ENCODE results near the gene KLHL6.
A peak's percentile ranks its signal among the peaks of the same experiment; 100 is the strongest.
"Not testable (repeated sequence)": the region's sequence is repeated elsewhere in the genome, so short reads cannot be mapped to it uniquely, and the experiment has no call there.

The KLHL6 gene

DNA sequence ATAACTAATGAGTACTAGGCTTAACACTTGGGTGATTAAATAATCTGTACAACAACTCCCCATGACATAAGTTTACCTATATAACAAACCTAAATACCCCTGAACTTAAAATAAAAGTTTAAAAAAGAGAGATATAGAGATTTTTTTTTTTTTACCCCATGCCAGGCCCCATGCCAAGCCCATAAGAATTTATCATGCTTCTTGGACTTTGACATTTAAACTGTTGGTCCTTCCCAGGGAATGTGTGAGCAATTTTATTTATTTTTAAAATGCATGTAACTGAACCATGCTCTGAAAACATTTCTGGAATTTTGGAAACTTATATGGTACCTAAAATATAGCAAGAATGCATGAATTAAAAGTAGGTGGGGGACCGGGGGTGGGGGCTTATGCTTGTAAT lies 26.3 kb downstream of the KLHL6 start:
- no peak for DNase-seq

DNA sequence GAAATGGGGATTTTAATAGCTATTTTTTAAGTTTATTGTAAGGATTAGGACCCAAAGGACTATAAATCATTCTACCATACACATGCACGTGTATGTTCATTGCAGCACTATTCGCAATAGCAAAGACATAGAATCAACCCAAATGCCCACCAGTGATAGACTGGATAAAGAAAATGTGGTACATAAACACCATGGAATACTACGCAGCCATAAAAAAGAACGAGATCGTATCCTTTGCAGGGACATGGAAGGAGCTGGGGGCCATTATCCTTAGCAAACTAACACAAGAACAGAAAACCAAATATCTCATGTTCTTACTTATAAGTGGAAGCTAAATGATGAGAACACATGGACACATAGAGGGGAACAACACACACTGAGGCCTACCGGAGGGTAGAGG lies 26.7 kb downstream of the KLHL6 start:
- DNase-seq, result not testable (repeated sequence)

DNA sequence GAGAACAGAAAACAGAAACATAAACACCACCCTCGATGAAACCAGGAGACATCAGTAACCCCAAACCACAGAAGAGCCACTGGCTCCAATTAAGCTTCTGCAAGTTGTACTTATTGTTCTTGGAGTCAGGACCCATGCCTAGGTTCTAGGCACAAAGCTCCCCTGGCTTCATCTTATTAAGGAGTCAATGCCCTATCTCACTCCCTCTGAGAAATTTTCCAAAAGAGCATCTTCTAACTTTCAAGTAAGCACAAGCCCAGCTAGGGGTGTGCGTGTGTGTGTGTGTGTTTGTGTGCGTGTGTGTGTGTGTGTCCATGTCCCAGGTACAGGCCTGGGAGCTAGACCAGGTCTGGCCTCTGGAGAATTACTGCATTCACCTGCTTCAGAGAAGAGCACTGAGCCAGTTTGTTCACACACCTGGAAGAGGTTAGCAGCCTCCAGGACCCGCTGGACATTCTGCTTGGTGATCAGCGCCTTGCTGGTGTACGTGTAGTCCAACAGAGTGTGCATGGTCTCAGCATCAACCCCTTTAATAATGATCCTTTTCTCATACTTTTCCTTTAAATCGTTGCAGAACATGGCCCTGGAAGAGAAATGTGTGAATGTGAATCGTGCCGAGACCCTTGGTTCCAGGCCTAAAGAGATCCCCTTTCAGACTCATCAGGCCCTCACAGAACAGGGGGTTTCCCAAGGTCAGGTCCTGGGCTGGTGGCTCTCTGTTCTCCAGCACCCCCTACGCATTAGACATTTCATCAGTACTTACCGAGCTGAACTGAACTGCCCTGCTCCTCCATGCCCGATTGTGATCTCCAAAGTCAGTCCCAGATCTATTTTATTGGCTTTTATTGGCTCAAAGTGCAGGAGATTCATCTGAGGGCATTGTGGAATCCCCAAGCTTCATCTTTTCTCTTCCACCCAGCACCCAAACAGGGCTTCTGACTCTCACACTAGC lies 27.8 kb downstream of the KLHL6 start:
- DNase-seq, result peak; percentile 41

DNA sequence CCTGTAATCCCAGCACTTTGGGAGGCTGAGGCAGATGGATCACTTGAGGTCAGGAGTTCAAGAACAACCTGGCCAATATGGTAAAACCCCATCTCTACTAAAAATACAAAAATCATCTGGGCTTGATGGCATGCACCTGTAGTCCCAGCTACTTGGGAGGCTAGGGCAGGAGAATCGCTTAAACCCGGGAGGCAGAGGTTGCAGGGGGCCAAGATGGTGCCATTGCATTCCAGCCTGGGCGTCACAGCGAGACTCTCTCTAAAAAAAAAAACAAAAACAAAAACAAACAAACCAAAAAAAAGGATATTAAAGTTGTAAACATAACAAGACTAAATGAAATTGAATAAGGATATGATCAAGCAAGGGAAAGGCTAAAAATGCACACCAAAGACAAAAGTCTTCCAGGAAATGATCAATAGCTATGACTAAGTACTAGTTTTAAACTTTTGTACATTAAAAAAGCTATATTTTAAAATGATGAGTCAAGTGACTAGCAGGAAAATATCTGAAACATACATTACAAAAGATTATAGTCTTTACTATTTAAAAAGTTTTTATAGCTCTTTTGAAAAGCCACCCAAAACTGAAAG lies 28.6 kb downstream of the KLHL6 start:
- no peak for DNase-seq

- no peak for DNase-seq
Observed at GRCh38 chr3:183524476-183524875, 31.0 kb downstream of the KLHL6 start.

GRCh38 chr3:183520741-183521556 lies 34.6 kb downstream of the KLHL6 start:
- DNase-seq, result not testable (repeated sequence)

DNA sequence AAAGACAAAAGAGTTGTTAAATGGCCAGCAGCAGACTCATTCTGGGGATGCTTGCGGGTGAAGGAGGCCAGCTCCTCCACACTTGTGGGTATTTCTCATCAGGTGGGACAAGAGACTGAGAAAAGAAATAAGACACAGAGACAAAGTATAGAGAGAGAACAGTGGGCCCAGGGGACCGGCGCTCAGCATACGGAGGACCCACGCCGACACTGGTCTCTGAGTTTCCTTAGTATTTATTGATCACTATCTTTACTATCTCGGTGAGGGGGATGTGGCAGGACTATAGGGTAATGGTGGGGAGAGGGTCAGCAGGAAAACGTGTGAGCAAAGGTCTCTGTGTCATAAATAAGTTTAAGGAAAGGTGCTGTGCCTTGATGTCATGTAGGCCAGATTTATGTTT lies 35.2 kb downstream of the KLHL6 start:
- not testable (repeated sequence) for DNase-seq

- DNase-seq, result no peak
Observed at GRCh38 chr3:183519891-183520290, 35.6 kb downstream of the KLHL6 start.

DNA sequence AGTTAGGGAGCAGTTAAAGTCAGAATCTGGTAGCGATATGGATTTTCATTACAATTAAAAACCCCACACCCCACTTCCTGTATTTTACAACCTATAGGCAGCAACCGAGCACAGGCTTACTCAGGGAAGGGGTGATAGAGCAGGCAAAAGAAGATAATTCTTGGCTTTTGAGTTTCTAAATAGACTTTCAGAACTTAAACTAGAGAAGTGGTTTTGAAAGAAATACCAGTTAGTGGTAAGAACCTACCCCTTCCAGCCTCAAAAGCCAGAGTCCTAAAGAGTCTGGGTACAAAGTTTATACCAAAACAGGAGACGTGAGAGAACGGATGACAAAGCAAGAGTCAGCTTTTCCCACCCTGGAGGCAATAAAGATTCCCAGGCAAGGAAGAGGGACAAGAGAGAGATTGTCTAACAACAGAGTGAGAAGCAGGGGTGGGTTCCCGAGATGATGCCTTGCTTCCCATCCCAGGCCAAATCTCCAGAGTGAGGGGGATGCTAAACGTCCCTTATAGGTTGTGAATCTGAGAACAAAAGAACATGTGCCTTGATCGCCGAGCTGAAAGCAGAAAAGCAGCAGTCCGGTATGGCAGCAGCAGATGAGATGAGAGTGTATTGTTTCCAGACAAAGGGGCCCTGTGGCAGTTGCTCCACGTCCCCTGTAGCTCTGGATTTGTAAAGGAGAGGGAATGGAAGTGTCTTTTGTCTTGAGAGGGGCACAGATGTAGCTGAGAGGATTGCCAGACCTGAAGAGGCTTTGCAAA lies 36.8 kb downstream of the KLHL6 start:
- DNase-seq, result no peak

DNA sequence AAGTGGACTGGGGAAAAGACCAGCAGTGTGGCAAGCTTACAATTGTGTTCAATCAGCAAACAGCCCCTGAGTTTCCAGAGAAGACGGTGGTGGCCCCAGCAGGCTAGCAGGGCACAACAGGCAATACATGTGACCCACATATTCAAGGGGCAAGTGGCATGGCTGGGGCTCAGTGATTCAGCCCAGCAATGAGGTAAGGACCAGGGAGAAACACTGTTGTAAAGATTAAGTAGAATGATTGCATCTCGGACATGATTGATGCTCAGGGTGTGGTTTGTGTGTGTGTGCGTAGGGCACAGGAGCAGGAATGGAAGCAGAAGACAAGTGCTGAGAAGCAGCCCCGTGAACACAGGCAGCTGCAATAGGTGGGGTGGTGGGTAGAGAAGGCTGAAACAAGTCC lies 37.9 kb downstream of the KLHL6 start:
- DNase-seq, result no peak

- peak; percentile 37 for DNase-seq
Observed at GRCh38 chr3:183515968-183516851, 39.3 kb downstream of the KLHL6 start.

DNA sequence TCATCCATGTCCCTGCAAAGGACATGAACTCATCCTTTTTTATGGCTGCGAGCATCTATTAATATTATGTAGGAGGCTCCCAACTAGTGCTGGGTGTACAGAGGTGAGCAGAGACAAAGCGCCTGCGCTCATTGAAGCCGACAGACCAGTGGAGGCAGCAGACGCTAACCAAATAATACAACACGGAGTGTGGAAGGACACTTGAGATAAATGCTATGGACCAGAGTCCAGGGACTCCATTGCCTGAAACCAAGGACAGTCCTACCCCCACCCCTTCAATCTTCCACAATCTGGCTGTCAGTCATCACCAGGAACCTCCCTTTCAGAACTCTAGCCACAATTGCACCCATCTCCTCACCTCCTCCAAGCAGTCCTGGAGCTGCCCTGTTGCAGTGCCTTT lies 41.5 kb downstream of the KLHL6 start:
- DNase-seq, result no peak

DNA sequence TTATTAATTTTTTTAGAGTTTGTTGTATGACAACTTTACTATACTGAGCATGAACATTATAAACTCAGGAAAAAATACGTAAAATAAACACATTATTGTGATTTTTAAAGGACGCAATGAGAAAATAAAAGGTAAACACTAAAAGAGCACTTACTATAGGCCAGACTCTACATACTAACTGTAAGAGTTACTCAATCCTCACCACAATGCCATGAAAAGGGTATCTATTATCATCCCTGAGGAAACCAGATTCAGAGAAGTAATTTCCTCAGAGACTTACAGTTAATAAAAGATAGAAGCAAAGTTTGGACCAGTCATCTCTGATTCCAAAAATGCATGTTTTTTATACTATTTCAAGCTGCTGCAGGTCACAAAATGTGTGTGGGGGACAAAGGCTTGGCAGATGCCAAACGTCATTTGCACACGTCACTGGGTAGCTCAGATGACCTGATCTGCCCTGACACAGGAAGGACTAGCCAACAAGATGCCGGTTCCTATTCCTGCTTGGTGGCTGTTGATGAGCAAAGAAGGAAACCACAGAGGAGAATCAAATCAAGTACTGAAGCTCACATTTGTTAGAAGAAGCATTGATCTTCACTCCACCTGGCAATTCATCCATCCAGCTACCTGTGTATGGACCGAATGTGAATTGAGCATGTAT lies 42.3 kb downstream of the KLHL6 start:
- DNase-seq, result peak; percentile 60

DNA sequence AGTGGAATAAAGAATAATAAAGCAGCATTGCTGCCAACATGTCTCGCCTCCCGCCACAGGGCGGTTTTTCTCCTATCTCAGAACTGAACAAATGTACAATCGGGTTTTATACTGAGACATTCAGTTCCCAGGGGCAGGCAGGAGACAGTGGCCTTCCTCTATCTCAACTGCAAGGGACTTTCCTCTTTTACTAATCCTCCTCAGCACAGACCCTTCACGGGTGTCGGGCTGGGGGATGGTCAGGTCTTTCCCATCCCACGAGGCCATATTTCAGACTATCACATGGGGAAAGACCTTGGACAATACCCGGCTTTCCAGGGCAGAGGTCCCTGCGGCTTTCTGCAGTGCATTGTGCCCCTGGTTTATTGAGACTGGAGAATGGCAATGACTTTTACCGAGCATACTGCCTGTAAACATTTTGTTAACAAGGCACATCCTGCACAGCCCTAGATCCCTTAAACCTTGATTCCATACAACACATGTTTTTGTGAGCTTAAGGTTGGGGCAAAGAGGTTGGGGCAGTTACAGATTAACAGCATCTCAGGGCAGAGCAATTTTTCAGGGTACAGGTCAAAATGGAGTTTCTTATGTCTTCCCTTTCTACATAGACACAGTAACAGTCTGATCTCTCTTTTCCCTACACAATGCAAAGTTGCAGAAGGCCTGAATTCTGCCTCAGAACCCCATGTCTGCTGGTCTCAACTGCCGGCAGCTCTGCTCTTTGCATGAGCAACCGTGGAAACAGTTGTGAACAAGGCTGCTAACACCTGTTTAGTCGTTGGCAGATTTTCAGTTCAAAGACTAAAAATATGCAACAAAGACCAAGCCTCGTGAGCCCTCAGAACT lies 44.0 kb downstream of the KLHL6 start:
- not testable (repeated sequence) for DNase-seq

DNA sequence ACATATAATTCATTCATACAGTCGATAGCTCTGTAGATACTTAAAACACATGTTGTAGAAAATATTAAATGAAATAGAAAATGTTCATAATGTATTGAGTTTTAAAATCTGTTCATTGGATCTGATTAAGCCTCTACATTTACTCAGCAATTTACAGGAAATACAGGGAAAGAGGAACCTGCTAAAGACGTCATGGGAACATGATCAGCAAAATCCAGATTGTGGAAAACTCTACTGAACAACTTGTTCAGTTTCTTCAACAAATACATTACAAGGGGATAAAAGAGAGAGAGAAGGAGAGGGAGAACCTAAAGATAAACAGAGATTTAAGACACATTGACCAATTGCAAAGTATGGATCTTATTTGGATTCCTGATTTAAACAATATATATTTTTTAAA lies 46.7 kb downstream of the KLHL6 start:
- DNase-seq, result no peak

DNA sequence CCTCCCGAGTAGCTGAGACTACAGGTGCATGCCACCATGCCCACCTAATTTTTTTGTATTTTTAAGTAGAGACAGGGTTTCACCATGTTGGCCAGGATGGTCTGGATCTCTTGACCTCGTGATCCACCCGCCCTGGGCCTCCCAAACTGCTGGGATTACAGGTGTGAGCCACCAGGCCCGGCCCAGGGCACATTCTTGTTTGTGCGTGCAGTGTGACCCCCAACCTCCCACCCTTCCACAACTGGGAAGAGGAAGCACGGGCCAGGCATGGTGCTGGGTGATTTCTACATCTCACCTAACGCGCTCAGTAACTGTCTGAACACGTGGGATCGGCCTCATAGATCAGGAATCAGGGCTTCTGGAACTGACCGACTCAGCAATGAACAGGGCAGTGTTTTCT lies 48.0 kb downstream of the KLHL6 start:
- no peak for DNase-seq

DNA sequence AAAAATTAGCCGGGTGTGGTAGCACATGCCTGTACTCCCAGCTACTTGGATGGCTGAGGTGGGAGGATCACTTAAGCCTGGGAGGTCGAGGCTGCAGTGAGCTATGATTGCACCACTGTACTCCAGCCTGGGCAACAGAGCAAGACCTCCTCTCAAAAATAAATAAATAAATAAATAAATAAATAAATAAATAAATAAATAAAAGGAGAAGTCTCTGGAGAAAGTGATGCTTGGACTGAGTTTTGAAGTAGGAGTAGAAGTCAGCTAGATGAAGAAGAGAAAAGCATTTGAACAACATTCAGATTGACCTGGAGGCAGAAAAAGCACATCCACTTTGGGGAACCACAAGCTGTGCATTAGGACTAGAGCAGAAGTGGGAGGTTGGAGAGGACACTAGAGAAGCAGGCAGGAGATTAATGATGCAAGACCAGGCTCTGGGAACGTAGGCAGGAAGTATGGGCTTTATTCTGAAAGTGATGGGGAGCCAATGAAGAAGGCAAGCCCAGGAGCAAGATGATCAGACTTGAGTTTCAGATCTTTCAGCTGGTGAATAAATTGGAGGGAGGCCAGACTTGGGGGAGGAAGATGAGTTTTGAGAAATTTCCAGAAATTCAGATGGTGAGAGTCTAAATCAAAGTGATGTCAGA lies 48.7 kb downstream of the KLHL6 start:
- DNase-seq, result no peak

- DNase-seq, result no peak
Observed at GRCh38 chr3:183504597-183504996, 50.9 kb downstream of the KLHL6 start.

DNA sequence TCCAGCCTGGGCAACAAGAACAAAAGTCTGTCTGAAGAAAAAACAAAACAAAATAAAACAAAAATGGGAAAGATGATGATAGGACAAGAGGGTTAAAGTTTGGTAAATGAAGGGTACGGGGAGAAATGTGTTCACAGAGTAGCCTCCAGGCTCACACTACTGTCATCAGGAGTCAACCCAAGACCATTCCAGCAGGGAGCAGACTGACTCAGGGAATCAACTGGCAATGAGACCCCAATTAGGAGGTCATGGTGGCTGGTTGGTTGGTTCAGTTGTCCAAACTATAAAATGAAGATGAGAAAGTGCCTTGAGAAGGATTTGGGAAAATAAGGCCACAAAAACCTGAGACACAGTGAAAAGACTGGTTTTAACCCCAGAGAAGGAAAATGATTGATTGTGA lies 51.8 kb downstream of the KLHL6 start:
- no peak for DNase-seq

Data from activated CD4-positive, alpha-beta T cell treated with anti-CD3 and anti-CD28 coated beads, Interleukin-2, amount 50 U/mL, for 16 hours (primary cell).